CMK (cell line): ENCODE measurements around the gene SNCA.

Experiments used
- DNase-seq: peaks from one replicate; pipeline ENCODE4 v3.0.0-alpha.2; 2010; ENCODE audit warnings: low read depth

The SNCA gene

GRCh38 chr4:89704651-89705395 lies 132.1 kb downstream of the SNCA start:
- no peak for DNase-seq

DNA sequence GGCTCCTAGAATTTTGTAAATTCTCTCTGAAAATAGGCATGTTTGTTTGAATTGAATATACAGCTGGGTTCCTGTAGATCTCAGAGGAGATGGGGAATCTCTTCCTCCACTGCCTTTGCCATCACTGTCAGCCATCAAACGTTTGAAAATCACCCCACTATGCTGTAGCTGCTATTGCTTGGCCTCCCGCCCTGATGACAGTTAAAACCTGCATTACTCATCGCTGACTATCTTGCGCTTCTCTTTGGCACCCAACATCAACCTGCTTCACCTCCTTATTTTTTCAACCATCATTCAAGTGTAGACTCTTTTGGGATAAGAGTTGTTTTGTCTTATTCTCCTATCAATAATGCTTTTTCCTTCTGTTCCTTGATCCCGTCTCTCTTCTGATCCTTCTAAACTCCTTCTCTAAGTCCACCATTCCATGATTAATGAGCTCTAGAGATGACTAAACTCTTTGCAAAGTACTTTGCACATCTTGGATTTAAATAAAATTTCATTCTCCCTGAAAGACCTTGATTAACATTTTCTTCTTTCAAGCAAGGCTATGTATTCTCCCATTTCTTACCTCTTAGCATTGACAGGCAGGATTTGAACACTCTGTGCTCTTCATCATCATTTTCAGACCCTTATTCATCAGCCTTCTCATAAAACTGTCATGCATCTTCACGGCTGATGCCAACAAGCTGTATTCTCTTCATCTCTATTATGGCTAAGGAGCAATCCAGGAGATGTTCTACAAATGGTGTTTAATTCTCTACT lies 133.0 kb downstream of the SNCA start:
- DNase-seq: no peak

- no peak for DNase-seq
These were observed 136.1 kb downstream of the SNCA start for GRCh38 chr4:89700766-89701423.

- DNase-seq: no peak
These were observed 151.3 kb downstream of the SNCA start for GRCh38 chr4:89685690-89686089.

DNA sequence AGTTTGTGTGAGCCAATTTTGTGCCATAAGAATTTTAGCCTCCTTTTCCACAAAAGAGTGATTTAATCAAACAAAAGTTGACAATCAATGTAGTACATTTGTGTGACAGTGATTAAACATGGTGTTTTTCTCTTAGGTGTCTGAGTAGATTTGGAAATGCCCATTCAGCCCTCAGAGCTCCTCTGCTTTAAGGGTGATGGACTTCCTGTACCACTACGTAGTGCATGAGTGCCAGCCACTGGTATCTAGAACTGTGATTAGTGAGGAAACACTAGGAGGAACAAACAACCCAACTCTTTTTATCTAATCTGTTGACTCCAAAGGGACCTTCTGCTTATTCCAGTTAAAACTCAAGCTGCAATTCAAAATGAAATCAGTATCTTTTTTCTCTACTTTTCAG lies 151.7 kb downstream of the SNCA start:
- no peak for DNase-seq

DNA sequence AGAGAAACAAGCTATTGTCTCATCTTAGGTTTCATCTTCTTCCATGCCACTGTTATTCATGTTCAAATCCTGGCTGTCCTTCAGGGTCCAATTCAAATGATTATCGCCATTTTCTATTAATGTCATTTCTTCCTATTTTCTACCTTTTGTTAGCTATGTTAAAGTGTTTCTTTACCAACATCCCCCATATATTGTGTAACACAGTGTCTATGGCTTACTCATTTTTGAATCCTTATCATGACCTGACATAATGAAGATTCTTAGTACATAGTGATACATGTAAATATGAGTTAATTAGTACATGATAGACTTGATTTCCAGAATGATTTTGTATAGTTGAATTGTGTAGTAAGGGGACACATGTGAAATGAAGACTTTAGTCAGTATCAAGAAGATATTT lies 152.4 kb downstream of the SNCA start:
- DNase-seq: no peak

DNA sequence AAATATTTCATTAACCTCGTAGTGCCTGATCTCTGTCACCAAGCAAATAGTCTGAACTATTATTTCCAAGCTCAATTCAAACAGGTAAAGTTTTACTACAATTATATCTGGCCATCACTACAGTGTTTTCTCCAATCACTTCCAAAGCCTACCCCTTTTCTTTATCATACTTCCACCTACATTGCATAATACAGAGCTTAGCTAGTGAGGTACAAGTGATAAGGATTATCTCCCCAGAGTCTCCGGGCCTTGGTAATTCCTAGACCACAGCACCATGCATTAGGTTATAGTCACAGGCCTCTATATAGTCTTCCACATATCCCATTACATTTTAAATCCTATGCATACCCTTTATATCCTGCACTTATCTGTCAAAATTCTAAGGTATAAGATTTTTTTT lies 154.2 kb downstream of the SNCA start:
- DNase-seq: no peak

- no peak for DNase-seq
These were observed 155.3 kb downstream of the SNCA start for GRCh38 chr4:89681671-89682070.

DNA sequence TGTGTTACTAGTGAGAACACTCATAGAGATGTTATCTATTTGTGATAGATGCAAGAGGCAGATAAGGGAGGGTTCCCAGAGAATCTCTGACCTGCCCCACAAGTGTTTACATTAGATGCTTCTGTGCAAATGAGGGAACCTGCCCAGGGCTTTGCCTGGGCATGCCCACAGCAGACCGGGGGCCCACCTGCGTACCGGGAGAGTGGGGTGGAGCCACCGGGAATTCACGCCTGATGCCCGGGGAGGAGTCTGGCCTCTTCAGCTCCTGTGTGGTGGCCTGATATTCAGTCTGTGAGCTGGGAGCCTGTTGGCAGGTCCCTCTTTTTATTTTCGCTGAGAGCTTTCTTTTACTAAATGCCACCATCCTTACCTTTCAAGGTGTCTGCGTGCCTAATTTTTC lies 155.7 kb downstream of the SNCA start:
- DNase-seq: no peak

DNA sequence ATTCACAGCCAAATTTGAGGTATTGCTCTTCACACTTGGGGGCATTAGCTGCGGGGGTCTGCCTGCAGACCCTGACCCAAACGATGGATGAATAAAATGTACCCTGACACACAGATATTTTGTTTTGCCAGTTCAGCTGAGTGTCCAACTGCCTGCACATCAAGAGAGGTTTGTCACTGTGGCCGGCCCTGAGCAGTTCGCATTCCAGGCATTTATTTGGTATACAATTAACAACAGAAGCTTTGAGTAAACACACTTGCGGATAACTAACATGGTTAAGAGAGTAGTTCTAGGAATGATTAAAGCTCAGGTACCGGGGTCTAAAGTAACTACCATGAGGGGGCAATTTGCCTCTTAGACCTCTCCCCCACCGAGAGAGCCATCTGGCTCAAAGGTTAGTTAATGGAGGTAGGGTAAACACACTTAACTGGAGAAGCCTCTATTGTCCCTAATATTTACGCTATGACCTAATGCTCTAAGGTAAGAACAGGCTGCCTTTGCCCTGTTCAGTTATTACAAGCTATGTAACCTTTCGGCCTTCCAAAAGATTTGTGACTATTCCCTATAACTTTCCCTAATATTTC lies 162.0 kb downstream of the SNCA start:
- no peak for DNase-seq
